GM19035 (cell line): Measurements from ENCODE around the gene IFNGR2.
"Not testable (repeated sequence)": the region's sequence is repeated elsewhere in the genome, so short reads cannot be mapped to it uniquely, and the experiment has no call there.

Experiments used
- ATAC-seq: cut with Tn5 transposase; IDR thresholded peaks from one replicate; pipeline ENCODE4 v1.9.1; 2021; ENCODE audit not compliant: unreplicated experiment

Gene IFNGR2

GRCh38 chr21:33401630-33401992 is 1.6 kb upstream of the IFNGR2 start:
- ATAC-seq = no peak

GRCh38 chr21:33402001-33402979 is 923 bp upstream of the IFNGR2 start:
- ATAC-seq = no peak

GRCh38 chr21:33403786-33404585 is 773 bp downstream of the IFNGR2 start:
- peak; percentile 36 for ATAC-seq

- ATAC-seq = no peak
These were observed 3.3 kb downstream of the IFNGR2 start for GRCh38 chr21:33406493-33406892.

- no peak for ATAC-seq
These were observed 8.8 kb downstream of the IFNGR2 start for GRCh38 chr21:33411949-33412430.

- not testable (repeated sequence) for ATAC-seq
These were observed 9.2 kb downstream of the IFNGR2 start for GRCh38 chr21:33412439-33412831.

GRCh38 chr21:33412832-33413519 is 9.8 kb downstream of the IFNGR2 start:
- peak; percentile 82 for ATAC-seq

- ATAC-seq = no peak
These were observed 10.9 kb downstream of the IFNGR2 start for GRCh38 chr21:33414068-33414467.

GRCh38 chr21:33414926-33415325 is 11.7 kb downstream of the IFNGR2 start:
- ATAC-seq = no peak

- no peak for ATAC-seq
These were observed 15.5 kb downstream of the IFNGR2 start for GRCh38 chr21:33418691-33419090.

GRCh38 chr21:33419538-33420123 is 16.4 kb downstream of the IFNGR2 start:
- no peak for ATAC-seq

- ATAC-seq = no peak
These were observed 18.6 kb downstream of the IFNGR2 start for GRCh38 chr21:33421713-33422393.

- no peak for ATAC-seq
These were observed 21.0 kb downstream of the IFNGR2 start for GRCh38 chr21:33424214-33424613.

GRCh38 chr21:33425825-33426224 is 22.6 kb downstream of the IFNGR2 start:
- no peak for ATAC-seq

GRCh38 chr21:33427051-33427450 is 23.8 kb downstream of the IFNGR2 start:
- ATAC-seq = no peak

- ATAC-seq = no peak
These were observed 25.5 kb downstream of the IFNGR2 start for GRCh38 chr21:33428669-33429068.

GRCh38 chr21:33430858-33431257 is 27.6 kb downstream of the IFNGR2 start:
- ATAC-seq = no peak

GRCh38 chr21:33432496-33432895 is 29.3 kb downstream of the IFNGR2 start:
- ATAC-seq = no peak

- no peak for ATAC-seq
These were observed 29.8 kb downstream of the IFNGR2 start for GRCh38 chr21:33433001-33433400.

- no peak for ATAC-seq
These were observed 30.4 kb downstream of the IFNGR2 start for GRCh38 chr21:33433425-33434114.
